Adrenal gland (tissue), 12 donors: Measurements from ENCODE around the gene FARS2. TPM values are rescaled to one million over a fixed set of nuclear protein-coding genes. Genes with fewer than 3 reads are reported as not detected.

ENCODE experiments used
- DNase-seq, 7 donors: peaks; one replicate each; pipeline ENCODE4 v3.0.0-alpha.2; 2019 to 2020
- H3K27ac ChIP-seq, 5 donors: fragments of 200-600 bp; sonication (generic) in 4 of 5; 1 replicate in 3 of 5; 2 replicates in 2 of 5; pipeline versions ENCODE4 v1.5.1 to v1.8.0; 2016 to 2020; ENCODE audit warnings: mild to moderate bottlenecking in 1 of 5
- H3K27me3 ChIP-seq: fragments of 200-600 bp; 2 replicates; pipeline ENCODE4 v1.8.0; 2021
- H3K36me3 ChIP-seq, 2 donors: fragments of 200-600 bp; replicated peaks in 1 of 2; 1 replicate in 1 of 2; 2 replicates in 1 of 2; pipeline versions ENCODE4 v1.5.1 to v1.8.0; 2018 to 2022
- H3K4me1 ChIP-seq, 2 donors: fragments of 200-600 bp; replicated peaks in 1 of 2; 1 replicate in 1 of 2; 2 replicates in 1 of 2; pipeline versions ENCODE4 v1.5.1 to v1.8.0; 2018 to 2021
- H3K4me3 ChIP-seq, 4 donors: fragments of 200-600 bp; sonication (generic) in 3 of 4; one replicate each; pipeline ENCODE4 v1.5.1; 2016 to 2018
- H3K9me3 ChIP-seq, 3 donors: fragments of 200-600 bp; sonication (generic) in 1 of 3; replicated peaks in 1 of 3; 1 replicate in 2 of 3; 2 replicates in 1 of 3; pipeline versions ENCODE4 v1.5.1 to v1.8.0; 2016 to 2021
- CTCF ChIP-seq, 6 experiments: fragments of 450-650 bp in 4 of 6; fragments of 200-600 bp in 2 of 6; sonication (generic) in 1 of 6; IDR thresholded peaks; 1 replicate in 5 of 6; 2 replicates in 1 of 6; pipeline versions ENCODE4 v1.5.1 to v1.8.0; 2016 to 2021; ENCODE audit warnings: antibody characterized with exemption in 6 of 6, mild to moderate bottlenecking in 2 of 6, moderate library complexity in 1 of 6
- POLR2A ChIP-seq, 2 donors: fragments of 450-650 bp; IDR thresholded peaks; one replicate each; pipeline ENCODE4 v1.6.1; 2017; ENCODE audit warnings: antibody characterized with exemption in 2 of 2, mild to moderate bottlenecking in 2 of 2, moderate library complexity in 1 of 2
- WGBS, 4 donors: extraction: QIAGEN DNeasy Blood & Tissue Kit in 2 of 4; methylation state at CpG; one replicate each; pipeline versions ENCODE4 v1.1.5 to v1.1.7; 2013 to 2017; 5-methylcytosine and 5-hydroxymethylcytosine counted together
- intact Hi-C, 2 donors: fragments of 100-400 bp; cut with DNase I; formaldehyde crosslinking; loops; one replicate each; pipeline versions ENCODE4 v1.14.1 to v1.15.0; 2022 to 2023
- polyA plus RNA-seq, 3 donors: library from polyadenylated mRNA; stranded (reverse); fragments of 200-250 nt in 2 of 3; fragments of 350-450 nt in 1 of 3; fragmentation: Illumina TruSeq in 1 of 3; extraction: RNeasy Lipid Tissue Mini Kit (QIAGEN cat#74804) in 1 of 3; gene quantifications; one replicate each; pipeline ENCODE4 v1.2.3, GENCODE V29; 2013 to 2014
- total RNA-seq, 9 donors: library from RNA; depleted of rRNA in 4 of 9; stranded (reverse); fragments of >200 nt in 4 of 9; fragments of 120-200 nt in 1 of 9; fragmentation: NEBNext Ultra II Directional in 1 of 9; extraction: Animal tissue kit (Norgen Biotek cat#: 25700) in 1 of 9; gene quantifications; one replicate each; pipeline versions ENCODE4 v1.1.0 to v1.2.4, GENCODE V29; 2013 to 2023
- donor health status: healthy with polysubstance abuse.
- donor health status: Bipolar disorder and iron deficiency.
- donor health status: DM: yes; HTN: yes; CAD: no.
- donor health status: DM: no; HTN: no; CAD: no.
- donor health status: DM: no; HTN: no; CAD: no.
- donor health status: DM: yes; HTN: yes; CAD: no.

The FARS2 gene
- total and polyA plus RNA-seq, 12 donors = 7.2 to 55.2 (median 19.8) TPM

GRCh38 chr6:5277589-5277988 lies 16.3 kb downstream of the FARS2 start:
- intact Hi-C loops = no loop called here
- Histone ChIP-seq H3K4me1 (no peaks in the 10 kb centered on the region), H3K27me3 (no peaks in the 10 kb centered on the region), H3K27ac (no peak overlapping the region), H3K9me3 (no peaks in the 10 kb centered on the region), H3K36me3 (no peaks in the 10 kb centered on the region), H3K4me3 (no peak overlapping the region)
- TF ChIP-seq POLR2A (IDR thresholded peaks at IDR 0.05) (no peak), CTCF (IDR thresholded peaks at IDR 0.05) (no peak)
- DNase-seq = no peak
- 85 to 94% (median 89%) methylated on average over 3 of the region's 3 CpGs for WGBS, 4 donors

DNA sequence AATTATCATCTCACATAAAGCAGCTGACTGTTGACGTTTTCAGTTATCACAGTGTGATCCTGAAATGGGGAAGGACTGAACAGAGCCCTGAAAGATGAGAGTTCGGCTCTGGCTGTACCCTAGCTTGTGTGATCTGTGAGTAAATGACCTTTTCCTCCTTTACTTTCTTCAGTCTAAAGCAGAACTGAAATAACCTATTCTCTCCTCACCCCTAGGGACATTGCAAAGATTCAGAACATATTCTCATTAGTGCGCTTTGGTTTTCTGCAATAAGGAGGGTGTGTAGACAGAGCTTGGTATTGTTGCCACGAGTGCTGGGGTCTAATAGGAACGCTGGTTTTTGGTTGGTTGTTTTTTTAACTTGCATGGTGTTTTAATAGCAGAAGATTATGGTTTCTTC lies 16.7 kb downstream of the FARS2 start:
- TF ChIP-seq CTCF (IDR thresholded peaks at IDR 0.05) (no peak), POLR2A (IDR thresholded peaks at IDR 0.05) (no peak)
- H3K4me3 ChIP-seq = no peak overlapping the region
- WGBS, 4 donors = 84 to 91% (median 88%) methylated on average over 5 of the region's 5 CpGs
- intact Hi-C loops = no loop called here
- no peaks in the 10 kb centered on the region for H3K27me3 ChIP-seq
- no peaks in the 10 kb centered on the region for H3K4me1 ChIP-seq
- H3K27ac ChIP-seq = no peak overlapping the region
- no peaks in the 10 kb centered on the region for H3K9me3 ChIP-seq
- H3K36me3 ChIP-seq = no peaks in the 10 kb centered on the region
- DNase-seq = no peak

DNA sequence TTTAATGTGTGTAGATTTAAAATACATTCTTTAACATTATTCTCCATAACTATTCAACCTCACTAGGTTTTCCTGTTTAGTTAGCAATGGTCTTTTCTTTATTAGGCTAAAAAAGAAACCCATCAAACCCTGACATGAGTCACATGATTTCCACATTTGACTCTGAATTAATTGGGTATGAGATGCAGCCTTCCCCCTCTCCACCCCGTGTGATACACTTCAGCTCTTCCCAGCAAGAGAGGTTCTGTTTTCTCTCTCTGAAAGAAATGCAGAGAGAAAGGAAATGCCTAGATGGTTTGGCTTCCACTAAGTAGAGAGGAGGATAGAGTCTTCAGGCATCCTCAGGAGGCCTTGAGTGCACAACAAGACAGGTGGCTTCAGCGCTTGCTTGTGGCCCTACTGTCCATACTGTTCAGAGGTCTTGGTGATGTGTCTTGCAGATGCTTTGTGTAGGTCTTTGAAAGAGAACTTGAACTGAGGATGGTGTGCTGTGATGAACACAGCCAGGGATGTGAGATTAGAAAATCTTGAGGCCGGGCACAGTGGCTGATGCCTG lies 17.3 kb downstream of the FARS2 start:
- intact Hi-C loops = no loop called here
- H3K36me3 ChIP-seq = no peaks in the 10 kb centered on the region
- no peak for DNase-seq
- TF ChIP-seq CTCF (IDR thresholded peaks at IDR 0.05) (no peak), POLR2A (IDR thresholded peaks at IDR 0.05) (no peak)
- H3K9me3 ChIP-seq = no peaks in the 10 kb centered on the region
- H3K27ac ChIP-seq = no peak overlapping the region
- H3K4me1 ChIP-seq = no peaks in the 10 kb centered on the region
- 86 to 93% (median 92%) methylated on average over 3 of the region's 3 CpGs for WGBS, 4 donors
- no peak overlapping the region for H3K4me3 ChIP-seq
- no peaks in the 10 kb centered on the region for H3K27me3 ChIP-seq

DNA sequence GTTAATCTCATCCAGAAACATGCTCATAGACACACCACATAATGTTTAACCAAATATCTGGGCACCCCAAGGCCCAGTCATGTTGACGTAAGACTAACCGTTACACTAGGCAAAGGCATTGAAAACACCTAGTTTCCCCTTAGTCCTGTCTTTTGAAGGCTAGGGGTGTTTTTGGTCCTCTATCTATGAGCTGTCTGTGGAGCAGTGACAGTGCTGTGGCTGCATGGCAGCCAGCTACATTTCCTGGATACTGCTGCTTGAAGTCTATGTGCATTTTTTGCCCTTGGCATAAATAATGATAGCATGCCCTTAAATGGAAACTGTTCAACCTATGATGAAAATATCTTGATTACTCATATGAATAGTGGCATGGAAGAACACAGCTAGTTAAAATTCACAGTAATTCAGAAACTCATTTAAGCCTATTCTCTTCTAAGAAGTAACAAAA lies 18.6 kb downstream of the FARS2 start:
- TF ChIP-seq POLR2A (IDR thresholded peaks at IDR 0.05) (no peak), CTCF (IDR thresholded peaks at IDR 0.05) (no peak)
- Histone ChIP-seq H3K27ac (no peak overlapping the region), H3K9me3 (no peaks in the 10 kb centered on the region), H3K27me3 (no peaks in the 10 kb centered on the region), H3K4me1 (no peaks in the 10 kb centered on the region), H3K36me3 (no peaks in the 10 kb centered on the region), H3K4me3 (no peak overlapping the region)
- intact Hi-C loops = no loop called here
- DNase-seq = no peak
- WGBS, 4 donors = 95 to 100% (median 96%) methylated on average over 2 of the region's 2 CpGs
